H1 (cell line): Measurements from ENCODE around the gene AIF1L. TPM values are rescaled to one million over a fixed set of nuclear protein-coding genes. Genes with fewer than 3 reads are reported as not detected.
A peak's percentile ranks its signal among the peaks of the same experiment; 100 is the strongest.

Experiments used
- CTCF ChIA-PET: fragments of 300-600 bp; sonication (Branson Sonifier 250); formaldehyde crosslinking; loops from one replicate; lab custom pipeline; 2021; ENCODE audit not compliant: partially characterized antibody; lab: Charles Lee
- POLR2A ChIA-PET: fragments of 300-600 bp; sonication (Branson Sonifier 250); formaldehyde crosslinking; loops from one replicate; lab custom pipeline; 2021; ENCODE audit warnings: inconsistent platforms; ENCODE audit not compliant: partially characterized antibody; lab: Charles Lee
- DNase-seq, 2 experiments: peaks; one replicate each; pipeline versions ENCODE4 v3.0.0 to v3.0.0-alpha.2; 2010 to 2022; ENCODE audit warnings: low spot score in 2 of 2, low read depth in 1 of 2, mixed read lengths in 1 of 2
- FAIRE-seq: peaks from 2 replicates; lab custom pipeline; 2011; peaks lifted over from hg19 to GRCh38; lab: Jason Lieb, UNC
- H2AFZ ChIP-seq: 2 replicates; pipeline ENCODE4 v1.8.1; 2012; ENCODE audit warnings: low read length, inconsistent platforms
- H2AK5ac ChIP-seq: 2 replicates; pipeline ENCODE4 v1.6.1; 2013; ENCODE audit warnings: low read depth, low read length
- H2BK120ac ChIP-seq: replicated peaks from 2 replicates; pipeline ENCODE3; 2013; ENCODE audit warnings: low read depth, low read length, inconsistent platforms
- H2BK12ac ChIP-seq: 2 replicates; pipeline ENCODE4 v1.6.1; 2013; ENCODE audit warnings: low read depth, low read length
- H2BK15ac ChIP-seq: 2 replicates; pipeline ENCODE4 v1.6.1; 2013; ENCODE audit warnings: low read length
- H2BK20ac ChIP-seq: 2 replicates; pipeline ENCODE4 v1.6.1; 2013; ENCODE audit warnings: low read length
- H2BK5ac ChIP-seq: 2 replicates; pipeline ENCODE4 v1.6.1; 2013; ENCODE audit warnings: low read depth, low read length
- H3K14ac ChIP-seq: 2 replicates; pipeline ENCODE4 v1.6.1; 2013; ENCODE audit warnings: inconsistent platforms; ENCODE audit not compliant: insufficient read length
- H3K18ac ChIP-seq: 2 replicates; pipeline ENCODE4 v1.6.1; 2013; ENCODE audit warnings: low read length; ENCODE audit errors: extremely low read depth
- H3K23ac ChIP-seq: 2 replicates; pipeline ENCODE4 v1.6.1; 2013; ENCODE audit warnings: inconsistent platforms; ENCODE audit not compliant: insufficient read length
- H3K23me2 ChIP-seq: 2 replicates; pipeline ENCODE4 v1.6.1; 2013; ENCODE audit warnings: low read depth, low read length
- H3K27ac ChIP-seq: 2 replicates; pipeline ENCODE4 v1.6.1; 2011; ENCODE audit warnings: low read depth, low read length, inconsistent platforms
- H3K27me3 ChIP-seq, 4 experiments: replicated peaks in 1 of 4; 1 replicate in 1 of 4; 2 replicates in 3 of 4; pipeline versions ENCODE4 v1.6.1 to v1.8.1; 2011 to 2013; ENCODE audit warnings: low read length in 3 of 4, mild to moderate bottlenecking in 3 of 4, inconsistent platforms in 2 of 4, mixed read lengths in 2 of 4, moderate library complexity in 1 of 4; ENCODE audit not compliant: control insufficient read depth in 3 of 4, insufficient read depth in 3 of 4; ENCODE audit errors: extremely low read depth in 1 of 4
- H3K36me3 ChIP-seq, 4 experiments: 2 replicates each; pipeline versions ENCODE4 v1.6.1 to v1.8.1; 2011 to 2013; ENCODE audit warnings: mild to moderate bottlenecking in 4 of 4, low read length in 3 of 4, moderate library complexity in 2 of 4, control low read depth in 1 of 4, inconsistent platforms in 1 of 4; ENCODE audit not compliant: insufficient read depth in 4 of 4, control insufficient read depth in 2 of 4
- H3K4ac ChIP-seq: replicated peaks from 2 replicates; pipeline ENCODE3; 2013; ENCODE audit warnings: low read length, low read depth, mixed read lengths, inconsistent platforms; ENCODE audit not compliant: insufficient read length
- H3K4me1 ChIP-seq, 4 experiments: replicated peaks in 1 of 4; 1 replicate in 1 of 4; 2 replicates in 3 of 4; pipeline versions ENCODE4 v1.6.1 to v1.8.1; 2011 to 2013; ENCODE audit warnings: low read length in 3 of 4, inconsistent platforms in 2 of 4, mixed read lengths in 1 of 4; ENCODE audit not compliant: insufficient read depth in 4 of 4, control insufficient read depth in 3 of 4
- H3K4me2 ChIP-seq, 2 experiments: 2 replicates each; pipeline versions ENCODE4 v1.6.1 to v1.8.1; 2011 to 2013; ENCODE audit warnings: low read depth in 2 of 2, low read length in 2 of 2, control low read depth in 1 of 2, inconsistent platforms in 1 of 2, mild to moderate bottlenecking in 1 of 2; ENCODE audit not compliant: insufficient read depth in 1 of 2
- H3K4me3 ChIP-seq, 4 experiments: fragments of 200-600, 300-600 bp in 1 of 4; sonication (generic), shearing (Covaris generic), sonication (Bioruptor Twin) in 1 of 4; 2 replicates each; pipeline versions ENCODE4 v1.5.1 to v1.8.1; 2011 to 2016; ENCODE audit warnings: low read length in 4 of 4, low read depth in 3 of 4, control low read depth in 2 of 4, inconsistent platforms in 2 of 4, mild to moderate bottlenecking in 2 of 4, mixed read lengths in 1 of 4, moderate library complexity in 1 of 4; ENCODE audit not compliant: insufficient read depth in 2 of 4; ENCODE audit errors: extremely low read depth in 1 of 4
- H3K56ac ChIP-seq: replicated peaks from 2 replicates; pipeline ENCODE3; 2013; ENCODE audit warnings: low read depth, mild to moderate bottlenecking, mixed read lengths, low read length, inconsistent platforms; ENCODE audit not compliant: insufficient read length
- H3K79me1 ChIP-seq: 2 replicates; pipeline ENCODE4 v1.6.1; 2013; ENCODE audit warnings: low read depth, low read length, control low read depth
- H3K79me2 ChIP-seq, 2 experiments: 2 replicates each; pipeline versions ENCODE4 v1.6.1 to v1.8.1; 2012 to 2013; ENCODE audit warnings: low read length in 2 of 2, mild to moderate bottlenecking in 2 of 2, inconsistent platforms in 1 of 2; ENCODE audit not compliant: insufficient read depth in 2 of 2, control insufficient read depth in 1 of 2
- H3K9ac ChIP-seq, 4 experiments: replicated peaks in 1 of 4; 1 replicate in 1 of 4; 2 replicates in 3 of 4; pipeline versions ENCODE4 v1.6.1 to v1.8.1; 2011 to 2013; ENCODE audit warnings: low read depth in 3 of 4, low read length in 3 of 4, control low read depth in 2 of 4, mild to moderate bottlenecking in 2 of 4, moderate library complexity in 2 of 4, inconsistent platforms in 1 of 4; ENCODE audit errors: extremely low read depth in 1 of 4
- H3K9me3 ChIP-seq, 2 experiments: 2 replicates each; pipeline versions ENCODE4 v1.6.1 to v1.8.1; 2012 to 2013; ENCODE audit warnings: mild to moderate bottlenecking in 2 of 2, moderate library complexity in 2 of 2, control low read depth in 1 of 2, inconsistent platforms in 1 of 2, low read depth in 1 of 2, low read length in 1 of 2, mixed read lengths in 1 of 2; ENCODE audit not compliant: insufficient read depth in 2 of 2
- H4K20me1 ChIP-seq, 2 experiments: replicated peaks in 1 of 2; 2 replicates each; pipeline versions ENCODE3 to v1.8.1; 2011 to 2013; ENCODE audit warnings: inconsistent platforms in 2 of 2, low read length in 2 of 2, mild to moderate bottlenecking in 1 of 2; ENCODE audit not compliant: insufficient read depth in 2 of 2, control insufficient read depth in 1 of 2
- H4K5ac ChIP-seq: 2 replicates; pipeline ENCODE4 v1.6.1; 2013; ENCODE audit warnings: low read length, low read depth, mixed read lengths, inconsistent platforms; ENCODE audit not compliant: insufficient read length
- H4K8ac ChIP-seq: 2 replicates; pipeline ENCODE4 v1.8.0; 2013; ENCODE audit warnings: mild to moderate bottlenecking, moderate library complexity, low read length, inconsistent platforms; ENCODE audit not compliant: insufficient read depth; ENCODE audit errors: extremely low read depth
- H4K91ac ChIP-seq: replicated peaks from 2 replicates; pipeline ENCODE3; 2013; ENCODE audit warnings: low read length, mixed read lengths, inconsistent platforms; ENCODE audit not compliant: insufficient read length
- CEBPB ChIP-seq: IDR thresholded peaks from 2 replicates; pipeline ENCODE4 v1.6.1; 2012; ENCODE audit warnings: low read depth, low read length
- EGR1 ChIP-seq: IDR thresholded peaks from 2 replicates; pipeline ENCODE4 v1.6.1; 2011; ENCODE audit warnings: low read depth, low read length, borderline replicate concordance
- FOSL1 ChIP-seq: IDR thresholded peaks from 2 replicates; pipeline ENCODE4 v1.6.1; 2011; ENCODE audit warnings: mild to moderate bottlenecking, low read depth, low read length, moderate library complexity; ENCODE audit not compliant: insufficient read depth
- POLR2A ChIP-seq, 2 experiments: IDR thresholded peaks; 1 replicate in 1 of 2; 2 replicates in 1 of 2; pipeline ENCODE4 v1.6.1; 2011; ENCODE audit warnings: low read depth in 2 of 2, low read length in 2 of 2, mild to moderate bottlenecking in 2 of 2; ENCODE audit errors: control extremely low read depth in 1 of 2
- POLR2AphosphoS5 ChIP-seq: IDR thresholded peaks from 2 replicates; pipeline ENCODE4 v1.6.1; 2011; ENCODE audit warnings: low read depth, low read length
- SAP30 ChIP-seq: fragments of 300-600 bp; sonication (generic); IDR thresholded peaks from 2 replicates; pipeline ENCODE4 v1.7.1; 2012; ENCODE audit warnings: low read length, moderate library complexity, mild to moderate bottlenecking, inconsistent platforms; ENCODE audit not compliant: insufficient read depth, insufficient replicate concordance
- WGBS, 2 experiments: shearing (Covaris generic) in 1 of 2; methylation state at CpG; one replicate each; pipeline versions ENCODE4 v1.1.6 to v1.1.7; 2013 to 2015; ENCODE audit warnings: low lambda C conversion rate in 2 of 2, mixed read lengths in 2 of 2, inconsistent platforms in 1 of 2, low coverage in 1 of 2, missing lambda C conversion rate in 1 of 2; ENCODE audit not compliant: insufficient replicate concordance in 2 of 2, insufficient coverage in 1 of 2, insufficient read length in 1 of 2; ENCODE audit errors: extremely low coverage in 1 of 2, missing lambda C conversion rate in 1 of 2; 5-methylcytosine and 5-hydroxymethylcytosine counted together
- polyA plus RNA-seq, 7 experiments: library from polyadenylated mRNA; depleted of rRNA in 3 of 7; stranded (reverse) in 5 of 7; unstranded in 2 of 7; fragments of >200 nt in 5 of 7; fragments of 200-250 nt in 2 of 7; gene quantifications; 1 replicate in 5 of 7; 2 replicates in 1 of 7; 4 replicates in 1 of 7; pipeline versions ENCODE4 v1.2.1 to v1.2.3, GENCODE V29; 2011 to 2013; ENCODE audit warnings: missing spikeins in 2 of 7, mixed read lengths in 2 of 7
- total RNA-seq: library from RNA; stranded (reverse); fragmentation: NEBNext Ultra II Directional; extraction: Animal tissue kit (Norgen Biotek cat#: 25700); gene quantifications from 2 replicates; pipeline ENCODE4 v1.2.1, GENCODE V29; 2021

AIF1L gene
- total and polyA plus RNA-seq, 2 of the 8 experiments (the other 6 are each of a cell fraction or from before 2014, with no cell fraction given), result 70.7 to 149 TPM

GRCh38 chr9:131111186-131111853, 15.0 kb downstream of the AIF1L start:
- Histone ChIP-seq H3K9me3 (no peaks in the 10 kb centered on the region), H2BK20ac (no peak overlapping the region), H4K8ac (no peak overlapping the region), H3K27me3 (no peaks in the 10 kb centered on the region), H4K91ac (no peak overlapping the region), H3K4me1 (peaks cover 3 to 16% (median 11%) of the 10 kb centered on the region in 4 experiments), H2BK120ac (no peak overlapping the region), H3K27ac (peak overlapping the region; percentile 82), H2BK5ac (peak overlapping the region; percentile 78), H3K18ac (peak overlapping the region; percentile 71), H3K4me3 (no peak overlapping the region), H3K9ac (peak overlapping the region in 2 of 4 experiments; percentile 9 to 13; a peak in 1 of 7 replicates)
- 69% methylated on average over 10 of the region's 10 CpGs; no CpG with 5 or more reads in 1 of the 2 experiments for WGBS, 2 experiments
- ChIA-PET CTCF (interaction anchor here (0.6 to 4.8 kb wide), 10 partner anchors 10 to 238 kb away, joined by 3 to 47 read pairs (median 4); no protein-coding TSS in a partner anchor), POLR2A (interaction anchor here (0.7 to 32.4 kb wide), 6 partner anchors 7 to 262 kb away, joined by 3 to 751 read pairs (median 4); partner anchors contain the start of genes AIF1L and NUP214)
- no peak for DNase-seq
- TF ChIP-seq POLR2AphosphoS5 (0 out of 2 replicates have a peak, but pooled peaks have one; percentile 32), POLR2A (IDR thresholded peaks at IDR 0.05; ENCODE audit: control extremely low read depth in 1 of 2, low read depth in 2 of 2, low read length in 2 of 2) (peak in 1 of 2 experiments; percentile 50; a peak in 1 of 3 replicates), EGR1 (no peak), CEBPB (no peak), SAP30 (no peak), FOSL1 (no peak)
- TF ChIP-seq, all 59 proteins: peak for 2
- H3K4me2 ChIP-seq, result no peak overlapping the region
- no peak overlapping the region for H3K4ac ChIP-seq
- no peak for FAIRE-seq
- peak overlapping the region; percentile 82; the same call in 1 of the 2 replicates for H2AK5ac ChIP-seq
- H2BK12ac ChIP-seq, result peak overlapping the region; percentile 50; the same call in 1 of the 2 replicates
- no peak overlapping the region for H3K23ac ChIP-seq
- no peak overlapping the region for H3K56ac ChIP-seq
- H3K23me2 ChIP-seq, result no peaks in the 10 kb centered on the region
- H3K79me1 ChIP-seq, result no peaks in the 10 kb centered on the region; the same call in 1 of the 2 replicates
- peaks cover 0 to 2% of the 10 kb centered on the region in 2 experiments for H4K20me1 ChIP-seq
- H2AFZ ChIP-seq, result no peak overlapping the region
- 0 out of 2 replicates have a peak overlapping the region, but pooled peaks have one; percentile 31 for H2BK15ac ChIP-seq
- no peak overlapping the region for H3K14ac ChIP-seq
- no peaks in the 10 kb centered on the region; a peak in 1 of 4 replicates for H3K79me2 ChIP-seq
- peaks cover 12 to 41% (median 19%) of the 10 kb centered on the region in 4 experiments; a peak in 7 of 8 replicates for H3K36me3 ChIP-seq
- peak overlapping the region; percentile 3 for H4K5ac ChIP-seq
